ENCODE data around the gene CREM. TPM values are rescaled to one million over a fixed set of nuclear protein-coding genes. Genes with fewer than 3 reads are reported as not detected.

CREM gene
- total and polyA plus RNA-seq, 10 of the 15 experiments (the other 5 are each of a cell fraction or from before 2014, with no cell fraction given) = 51.3 to 115 (median 70.6) TPM

GRCh38 chr10:35251373-35252100, 124.9 kb downstream of the CREM start:
- no peaks in the 10 kb centered on the region for H4K20me1 ChIP-seq (ENCODE audit: control insufficient read depth, insufficient read depth)
- no peak overlapping the region for H3K27ac ChIP-seq (ENCODE audit: control insufficient read depth, insufficient read depth)
- no peaks in the 10 kb centered on the region for H3K79me2 ChIP-seq (ENCODE audit: control insufficient read depth, insufficient read depth, low read length)
- no peak overlapping the region for H2AFZ ChIP-seq (ENCODE audit: control insufficient read depth, low read depth, low read length)
- FAIRE-seq (no peak), DNase-seq (ENCODE audit: low read depth, low spot score) (no peak), ATAC-seq (no peak)
- no peak overlapping the region for H3K4me3 ChIP-seq
- 33% methylated on average over 4 of the region's 6 CpGs for WGBS (ENCODE audit: insufficient coverage, insufficient replicate concordance, low lambda C conversion rate, missing lambda C conversion rate)
- H3K9ac ChIP-seq (ENCODE audit: control insufficient read depth, insufficient read depth, low read length) = no peak overlapping the region
- ChIA-PET SMC1A (ENCODE audit: uncharacterized antibody, unreplicated experiment) (interaction anchor here (0.6 kb wide), 1 partner anchor 81 kb away, joined by 3 read pairs; no protein-coding TSS in a partner anchor), POLR2A (no interaction called here), RAD21 (ENCODE audit: unreplicated experiment) (interaction anchor here (0.6 to 1.2 kb wide), 4 partner anchors 11 to 209 kb away, joined by 3 to 5 read pairs (median 4); no protein-coding TSS in a partner anchor), CTCF (interaction anchor here (0.7 to 1.3 kb wide), 4 partner anchors 20 to 384 kb away, joined by 3 read pairs; no protein-coding TSS in a partner anchor)
- H3K36me3 ChIP-seq (ENCODE audit: control insufficient read depth in 2 of 2, insufficient read depth in 2 of 2, low read length in 1 of 2) = no peaks in the 10 kb centered on the region
- H3K9me3 ChIP-seq (replicated peaks; ENCODE audit: control insufficient read depth, insufficient read depth, low read length) = no peaks in the 10 kb centered on the region
- H3K4me2 ChIP-seq (ENCODE audit: control insufficient read depth, insufficient read depth) = no peak overlapping the region
- BruUV-seq (replicated peaks) = no TSS peak
- no peaks in the 10 kb centered on the region for H3K4me1 ChIP-seq (ENCODE audit: control insufficient read depth, insufficient read depth, low read length)
- in situ Hi-C loops (cut with MboI) (no loop called here), intact Hi-C loops (cut with micrococcal nuclease; ENCODE audit: unreplicated experiment) (no loop called here)
- TF ChIP-seq NR2C2 (IDR thresholded peaks at IDR 0.05; ENCODE audit: borderline replicate concordance, control insufficient read depth, insufficient read length, low read depth) = no peak
- TF ChIP-seq POLR2A (IDR thresholded peaks at IDR 0.05; ENCODE audit: low read depth, low read length) = no peak
- no peak for TF ChIP-seq RBBP5 (conservative IDR thresholded peaks at IDR 0.05)
- no peak for TF ChIP-seq IRF5 (IDR thresholded peaks at IDR 0.05; ENCODE audit: borderline replicate concordance)
- H3K27me3 ChIP-seq (replicated peaks in 1 of 2; ENCODE audit: control insufficient read depth in 2 of 2, insufficient read depth in 2 of 2, low read length in 1 of 2) = no peaks in the 10 kb centered on the region

Data from GM12878 (cell line).